ENCODE results near the gene COPS7A.

Gene COPS7A

DNA sequence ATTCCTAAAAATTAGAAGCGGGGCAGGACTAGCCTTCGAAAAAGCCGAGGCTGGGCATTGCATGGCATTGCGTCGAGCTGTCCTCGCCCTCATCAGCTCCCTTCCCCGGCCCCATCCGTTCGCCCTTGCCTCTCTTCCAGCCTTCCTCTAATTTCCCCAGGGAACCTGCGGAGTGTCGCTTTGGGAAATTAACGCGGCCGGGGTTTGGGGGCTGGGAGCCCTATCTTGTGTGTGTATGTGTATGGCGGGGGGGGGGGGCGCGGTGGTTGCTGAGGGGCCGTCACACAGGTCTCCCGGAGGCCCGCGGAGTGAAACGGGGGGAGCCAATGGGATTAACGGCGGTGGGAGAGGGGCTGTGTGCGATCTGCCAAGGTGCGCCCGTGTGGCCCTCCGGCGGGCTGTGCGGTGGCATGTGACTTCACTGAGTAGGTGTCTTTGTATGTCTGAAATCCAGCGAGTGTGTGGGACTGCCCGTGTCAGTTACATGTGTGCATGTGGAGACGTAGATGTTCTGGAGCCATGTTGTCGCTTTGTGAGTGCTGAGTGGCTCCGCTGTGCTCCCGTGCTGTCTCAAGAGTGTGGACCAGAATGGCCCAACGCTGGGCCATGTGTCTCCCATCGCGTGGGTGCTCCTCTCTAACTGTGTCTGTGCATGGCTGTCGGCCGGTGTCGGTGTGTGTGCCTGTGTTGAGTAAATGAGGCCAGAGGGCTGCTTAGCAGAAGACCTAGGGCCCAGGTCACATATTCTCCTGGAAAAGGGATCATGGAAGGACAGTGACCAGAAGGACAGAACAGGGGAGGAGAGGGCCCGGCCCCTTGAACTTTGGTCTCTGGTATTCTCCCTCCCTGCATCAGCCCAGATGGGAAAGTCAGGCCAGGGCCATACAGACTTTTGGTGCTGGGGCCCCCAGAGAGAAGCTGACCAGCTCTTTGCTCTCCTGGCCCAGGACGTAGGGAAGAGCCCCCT lies 43.8 kb downstream of the COPS7A start:
- Mint-ChIP-seq H3K4me1 (ENCODE audit: low read depth) (peaks cover 37% of the 10 kb centered on the region), H3K4me3 (peak overlapping the region; percentile 85), H3K27me3 (peaks cover 14% of the 10 kb centered on the region), H3K9me3 (ENCODE audit: low read depth) (no peaks in the 10 kb centered on the region), H3K36me3 (peaks cover 3% of the 10 kb centered on the region), H3K27ac (peak overlapping the region; percentile 5)

DNA sequence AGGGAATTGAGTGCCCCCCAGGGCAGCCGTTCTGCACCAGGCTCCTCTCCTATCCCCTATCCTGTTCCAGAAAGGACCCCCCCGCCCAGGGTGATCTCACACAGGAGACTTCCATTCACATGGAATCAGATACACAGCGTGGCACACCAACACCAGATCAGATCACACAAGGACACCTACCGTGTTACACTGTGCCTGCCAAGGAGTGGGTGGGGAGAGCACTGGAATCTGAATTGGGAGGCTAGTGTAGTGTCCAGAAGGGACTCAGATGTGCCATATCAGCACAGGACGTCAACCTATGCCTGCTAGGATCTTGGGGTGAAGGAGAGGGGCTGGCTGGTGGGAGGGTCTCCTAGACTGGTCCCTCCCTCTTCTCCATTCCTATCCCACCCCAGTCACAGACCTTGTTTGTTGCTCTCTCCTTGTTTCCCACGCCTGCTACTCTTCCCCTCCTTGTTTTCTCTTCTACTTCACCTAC lies 44.6 kb downstream of the COPS7A start:
- H3K27ac Mint-ChIP-seq: peak overlapping the region; percentile 12

GRCh38 chr12:6768990-6769389 lies 45.1 kb downstream of the COPS7A start:
- Mint-ChIP-seq H3K4me3 (no peak overlapping the region), H3K4me1 (ENCODE audit: low read depth) (peaks cover 43% of the 10 kb centered on the region), H3K27me3 (peaks cover 14% of the 10 kb centered on the region), H3K27ac (peak overlapping the region; percentile 12), H3K9me3 (ENCODE audit: low read depth) (no peaks in the 10 kb centered on the region), H3K36me3 (peaks cover 3% of the 10 kb centered on the region)

More for the DNA sequence above, 44.6 kb downstream of the COPS7A start:
- Mint-ChIP-seq H3K36me3 (peaks cover 3% of the 10 kb centered on the region), H3K4me3 (no peak overlapping the region), H3K4me1 (ENCODE audit: low read depth) (peaks cover 43% of the 10 kb centered on the region), H3K9me3 (ENCODE audit: low read depth) (no peaks in the 10 kb centered on the region), H3K27me3 (peaks cover 14% of the 10 kb centered on the region)

GRCh38 chr12:6769666-6770065 lies 45.8 kb downstream of the COPS7A start:
- Mint-ChIP-seq H3K9me3 (ENCODE audit: low read depth) (no peaks in the 10 kb centered on the region), H3K4me1 (ENCODE audit: low read depth) (peaks cover 44% of the 10 kb centered on the region), H3K4me3 (no peak overlapping the region), H3K27ac (no peak overlapping the region), H3K36me3 (peaks cover 4% of the 10 kb centered on the region), H3K27me3 (peaks cover 13% of the 10 kb centered on the region)

DNA sequence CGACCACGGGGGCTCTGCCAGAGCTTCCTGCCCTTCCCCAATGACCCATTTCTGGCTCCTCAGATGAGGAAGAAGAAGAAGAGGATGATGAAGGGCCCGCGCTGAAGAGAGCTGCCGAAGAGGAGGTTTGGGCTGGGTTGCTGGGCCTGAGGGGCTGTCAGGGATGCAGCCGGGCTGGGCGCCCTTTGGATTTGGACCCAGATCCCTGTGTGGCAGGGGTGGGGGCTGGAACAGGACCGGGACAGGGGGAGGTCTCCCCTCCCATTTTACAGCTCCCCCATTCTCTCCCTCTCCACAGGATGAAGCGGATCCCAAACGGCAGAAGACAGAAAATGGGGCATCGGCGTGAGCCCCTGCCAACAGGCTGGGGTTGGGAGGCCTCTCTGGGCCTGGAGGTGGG lies 46.2 kb downstream of the COPS7A start:
- peaks cover 6% of the 10 kb centered on the region for H3K36me3 Mint-ChIP-seq
- no peak overlapping the region for H3K27ac Mint-ChIP-seq
- H3K4me3 Mint-ChIP-seq: no peak overlapping the region
- H3K27me3 Mint-ChIP-seq: peaks cover 10% of the 10 kb centered on the region
- H3K4me1 Mint-ChIP-seq (ENCODE audit: low read depth): peaks cover 47% of the 10 kb centered on the region
- H3K9me3 Mint-ChIP-seq (ENCODE audit: low read depth): no peaks in the 10 kb centered on the region

GRCh38 chr12:6770600-6770999 lies 46.8 kb downstream of the COPS7A start:
- Mint-ChIP-seq H3K4me3 (no peak overlapping the region), H3K9me3 (ENCODE audit: low read depth) (no peaks in the 10 kb centered on the region), H3K4me1 (ENCODE audit: low read depth) (peaks cover 48% of the 10 kb centered on the region), H3K27me3 (peaks cover 6% of the 10 kb centered on the region), H3K36me3 (peaks cover 3% of the 10 kb centered on the region), H3K27ac (no peak overlapping the region)

- no peak overlapping the region for H3K27ac Mint-ChIP-seq
- no peaks in the 10 kb centered on the region for H3K9me3 Mint-ChIP-seq (ENCODE audit: low read depth)
- peaks cover 50% of the 10 kb centered on the region for H3K4me1 Mint-ChIP-seq (ENCODE audit: low read depth)
- H3K4me3 Mint-ChIP-seq: peak overlapping the region; percentile 85
- peaks cover 6% of the 10 kb centered on the region for H3K27me3 Mint-ChIP-seq
- peaks cover 3% of the 10 kb centered on the region for H3K36me3 Mint-ChIP-seq
Measured at GRCh38 chr12:6771091-6771495, 47.2 kb downstream of the COPS7A start.

- Mint-ChIP-seq H3K27me3 (peaks cover 6% of the 10 kb centered on the region), H3K4me3 (peak overlapping the region; percentile 85), H3K27ac (peak overlapping the region; percentile 86), H3K4me1 (ENCODE audit: low read depth) (peaks cover 54% of the 10 kb centered on the region), H3K9me3 (ENCODE audit: low read depth) (no peaks in the 10 kb centered on the region), H3K36me3 (peaks cover 3% of the 10 kb centered on the region)
Measured at GRCh38 chr12:6771509-6772330, 47.9 kb downstream of the COPS7A start.

DNA sequence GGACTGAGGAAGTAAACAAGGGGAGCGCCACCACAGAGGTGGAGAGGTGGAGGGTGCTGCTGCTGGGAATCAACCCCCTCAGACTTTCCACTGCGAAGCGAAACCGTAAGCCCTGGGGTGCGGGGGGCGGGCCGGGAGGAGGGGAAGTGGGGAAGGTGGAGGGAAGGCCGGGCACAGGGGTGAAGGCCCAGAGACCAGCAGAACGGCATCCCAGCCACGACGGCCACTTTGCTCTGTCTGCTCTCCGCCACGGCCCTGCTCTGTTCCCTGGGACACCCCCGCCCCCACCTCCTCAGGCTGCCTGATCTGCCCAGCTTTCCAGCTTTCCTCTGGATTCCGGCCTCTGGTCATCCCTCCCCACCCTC lies 48.5 kb downstream of the COPS7A start, which contains the start of gene LAG3:
TSS of gene LAG3 (plus strand) at position 190 of the 365 bp plus-strand sequence. CDS start 333 bp downstream, outside the sequence.
- H3K27ac Mint-ChIP-seq: peak within 1 kb of the TSS; percentile 86

GRCh38 chr12:6772726-6773589 lies 49.1 kb downstream of the COPS7A start:
- H3K36me3 Mint-ChIP-seq: peaks cover 3% of the 10 kb centered on the region
- peaks cover 46% of the 10 kb centered on the region for H3K4me1 Mint-ChIP-seq (ENCODE audit: low read depth)
- peak overlapping the region; percentile 76 for H3K27ac Mint-ChIP-seq
- H3K9me3 Mint-ChIP-seq (ENCODE audit: low read depth): no peaks in the 10 kb centered on the region
- peak overlapping the region; percentile 85 for H3K4me3 Mint-ChIP-seq
- H3K27me3 Mint-ChIP-seq: peaks cover 2% of the 10 kb centered on the region

More for the DNA sequence above, 48.5 kb downstream of the COPS7A start, which contains the start of gene LAG3:
- H3K9me3 Mint-ChIP-seq (ENCODE audit: low read depth): no peaks in the 10 kb centered on the region
- peaks cover 6% of the 10 kb centered on the region for H3K27me3 Mint-ChIP-seq
- peak within 1 kb of the TSS; percentile 85 for H3K4me3 Mint-ChIP-seq
- peaks cover 51% of the 10 kb centered on the region for H3K4me1 Mint-ChIP-seq (ENCODE audit: low read depth)
- H3K36me3 Mint-ChIP-seq: peaks cover 3% of the 10 kb centered on the region

DNA sequence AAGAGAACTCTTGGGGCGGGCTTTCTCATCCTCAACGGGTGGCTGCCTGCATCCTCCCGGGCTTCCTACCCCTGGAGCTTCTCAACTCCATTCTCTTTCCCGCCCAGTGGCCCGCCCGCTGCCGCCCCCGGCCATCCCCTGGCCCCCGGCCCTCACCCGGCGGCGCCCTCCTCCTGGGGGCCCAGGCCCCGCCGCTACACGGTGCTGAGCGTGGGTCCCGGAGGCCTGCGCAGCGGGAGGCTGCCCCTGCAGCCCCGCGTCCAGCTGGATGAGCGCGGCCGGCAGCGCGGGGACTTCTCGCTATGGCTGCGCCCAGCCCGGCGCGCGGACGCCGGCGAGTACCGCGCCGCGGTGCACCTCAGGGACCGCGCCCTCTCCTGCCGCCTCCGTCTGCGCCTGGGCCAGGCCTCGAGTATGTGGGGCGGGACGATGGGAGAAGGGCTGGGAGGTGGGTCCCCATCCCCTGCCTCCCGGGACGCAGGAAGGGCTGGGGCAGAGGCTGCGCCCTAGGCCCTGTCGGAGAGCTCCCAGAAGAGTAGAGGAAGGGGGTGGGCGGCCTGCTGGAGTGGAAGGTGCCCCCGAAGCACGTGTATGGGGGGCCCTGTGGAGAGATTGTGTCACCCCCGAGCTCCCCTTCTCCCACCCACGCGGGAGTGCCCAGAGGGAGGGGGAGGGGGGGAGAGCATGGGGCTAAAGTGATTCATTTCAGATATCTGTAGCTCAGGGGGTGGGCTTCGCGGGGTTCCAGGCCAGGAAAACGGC lies 49.9 kb downstream of the COPS7A start:
- H3K4me1 Mint-ChIP-seq (ENCODE audit: low read depth): peaks cover 53% of the 10 kb centered on the region
- no peaks in the 10 kb centered on the region for H3K9me3 Mint-ChIP-seq (ENCODE audit: low read depth)
- H3K27me3 Mint-ChIP-seq: no peaks in the 10 kb centered on the region
- peaks cover 3% of the 10 kb centered on the region for H3K36me3 Mint-ChIP-seq
- H3K27ac Mint-ChIP-seq: peak overlapping the region; percentile 85
- H3K4me3 Mint-ChIP-seq: peak overlapping the region; percentile 86

GRCh38 chr12:6774499-6775062 lies 50.7 kb downstream of the COPS7A start:
- Mint-ChIP-seq H3K27ac (peak overlapping the region; percentile 85), H3K36me3 (peaks cover 3% of the 10 kb centered on the region), H3K9me3 (ENCODE audit: low read depth) (no peaks in the 10 kb centered on the region), H3K4me1 (ENCODE audit: low read depth) (peaks cover 58% of the 10 kb centered on the region), H3K4me3 (peak overlapping the region; percentile 86), H3K27me3 (no peaks in the 10 kb centered on the region)

Measured in activated naive CD8-positive, alpha-beta T cell (primary cell).